Upper lobe of left lung (tissue), 4 donors: Measurements from ENCODE around the gene LYRM4.

ENCODE experiments used
- CTCF ChIP-seq, 6 experiments: fragments of 450-650 bp in 4 of 6; fragments of 200-600 bp in 2 of 6; sonication (generic) in 2 of 6; IDR thresholded peaks; one replicate each; pipeline ENCODE4 v1.5.1; 2016 to 2019; ENCODE audit warnings: antibody characterized with exemption in 6 of 6
- EP300 ChIP-seq, 4 donors: sonication (generic); formaldehyde crosslinking; IDR thresholded peaks; one replicate each; pipeline ENCODE4 v1.5.1; 2017; ENCODE audit warnings: antibody characterized with exemption in 4 of 4, control low read depth in 2 of 4
- POLR2A ChIP-seq, 4 donors: fragments of 450-650 bp; IDR thresholded peaks; one replicate each; pipeline ENCODE4 v1.5.1; 2016 to 2017; ENCODE audit warnings: antibody characterized with exemption in 4 of 4, mild to moderate bottlenecking in 2 of 4

GRCh38 chr6:5128351-5128750, 132.4 kb downstream of the LYRM4 start:
- TF ChIP-seq CTCF (IDR thresholded peaks at IDR 0.05) (no peak), POLR2A (IDR thresholded peaks at IDR 0.05) (no peak), EP300 (IDR thresholded peaks at IDR 0.05) (no peak)
